Measurements from ENCODE around the gene FHIT. TPM values are rescaled to one million over a fixed set of nuclear protein-coding genes. Genes with fewer than 3 reads are reported as not detected.

Gene FHIT
- total RNA-seq, 1 donor = 2.2 TPM

DNA sequence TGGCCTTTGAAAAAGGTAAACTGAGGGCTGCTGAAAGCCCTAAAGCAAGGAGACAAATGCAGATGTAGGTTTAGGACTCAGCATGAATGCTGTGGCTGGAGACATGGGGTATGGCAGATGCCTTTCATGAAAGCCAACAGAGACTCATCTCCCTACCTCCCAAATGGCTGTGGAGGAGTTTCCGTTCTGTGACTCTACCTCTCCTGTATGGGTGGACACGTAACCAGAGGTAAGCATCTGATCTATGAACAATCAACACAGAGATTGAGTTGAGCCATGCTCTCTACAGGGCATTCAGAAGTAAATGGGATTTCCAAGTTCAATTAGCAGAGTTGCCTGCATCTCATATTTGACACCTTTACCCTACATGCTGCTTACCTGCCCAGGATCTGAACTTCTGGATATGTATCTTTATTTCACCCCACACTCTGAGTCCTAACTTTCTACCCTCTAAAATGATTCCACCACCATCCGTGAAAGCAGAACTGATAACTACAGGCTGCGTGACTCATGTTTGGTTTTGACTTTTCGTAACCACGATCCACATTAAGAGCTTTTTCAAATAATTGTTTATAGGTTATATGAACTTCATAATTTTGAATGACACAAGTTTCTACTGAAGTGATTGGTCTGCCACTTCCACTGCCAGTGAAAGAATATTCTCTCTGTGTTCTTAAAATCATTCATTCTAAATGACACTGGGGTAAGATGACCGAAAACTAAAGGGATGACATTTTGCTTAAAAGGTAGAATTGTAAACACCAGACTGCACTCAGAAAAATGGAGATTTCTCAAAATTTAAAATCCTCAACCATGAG is 1058.7 kb downstream of the FHIT start:
- TF ChIP-seq, protein P1, sequence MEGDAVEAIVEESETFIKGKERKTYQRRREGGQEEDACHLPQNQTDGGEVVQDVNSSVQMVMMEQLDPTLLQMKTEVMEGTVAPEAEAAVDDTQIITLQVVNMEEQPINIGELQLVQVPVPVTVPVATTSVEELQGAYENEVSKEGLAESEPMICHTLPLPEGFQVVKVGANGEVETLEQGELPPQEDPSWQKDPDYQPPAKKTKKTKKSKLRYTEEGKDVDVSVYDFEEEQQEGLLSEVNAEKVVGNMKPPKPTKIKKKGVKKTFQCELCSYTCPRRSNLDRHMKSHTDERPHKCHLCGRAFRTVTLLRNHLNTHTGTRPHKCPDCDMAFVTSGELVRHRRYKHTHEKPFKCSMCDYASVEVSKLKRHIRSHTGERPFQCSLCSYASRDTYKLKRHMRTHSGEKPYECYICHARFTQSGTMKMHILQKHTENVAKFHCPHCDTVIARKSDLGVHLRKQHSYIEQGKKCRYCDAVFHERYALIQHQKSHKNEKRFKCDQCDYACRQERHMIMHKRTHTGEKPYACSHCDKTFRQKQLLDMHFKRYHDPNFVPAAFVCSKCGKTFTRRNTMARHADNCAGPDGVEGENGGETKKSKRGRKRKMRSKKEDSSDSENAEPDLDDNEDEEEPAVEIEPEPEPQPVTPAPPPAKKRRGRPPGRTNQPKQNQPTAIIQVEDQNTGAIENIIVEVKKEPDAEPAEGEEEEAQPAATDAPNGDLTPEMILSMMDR (IDR thresholded peaks at IDR 0.05; ENCODE audit: insufficient read depth, low read depth, low read length) = no peak
- H3K4me3 ChIP-seq (ENCODE audit: low read depth, low read length) = no peak overlapping the region
- DNase-seq (ENCODE audit: low read depth) = no peak

DNA sequence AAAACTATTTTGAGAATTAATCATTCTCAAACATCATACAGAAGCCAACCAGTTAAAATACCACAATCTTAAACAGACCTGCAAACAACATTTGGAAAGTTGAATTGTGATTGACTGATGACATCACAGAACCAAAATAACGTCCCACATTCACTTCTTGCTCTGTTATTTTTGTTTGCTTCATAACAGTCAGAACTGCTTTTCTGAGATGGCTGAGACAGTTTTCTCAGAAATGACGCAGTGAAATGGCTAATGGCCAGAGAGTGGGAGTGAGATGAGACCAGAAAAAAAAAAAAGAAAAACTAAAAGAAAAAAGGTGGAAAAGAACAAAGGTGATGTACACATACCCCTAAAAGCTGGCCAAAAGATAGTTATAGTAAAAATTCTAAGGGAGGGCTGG is 1061.2 kb downstream of the FHIT start:
- no peak for DNase-seq (ENCODE audit: low read depth)
- TF ChIP-seq, protein P1 (IDR thresholded peaks at IDR 0.05; ENCODE audit: insufficient read depth, low read depth, low read length) = no peak

DNA sequence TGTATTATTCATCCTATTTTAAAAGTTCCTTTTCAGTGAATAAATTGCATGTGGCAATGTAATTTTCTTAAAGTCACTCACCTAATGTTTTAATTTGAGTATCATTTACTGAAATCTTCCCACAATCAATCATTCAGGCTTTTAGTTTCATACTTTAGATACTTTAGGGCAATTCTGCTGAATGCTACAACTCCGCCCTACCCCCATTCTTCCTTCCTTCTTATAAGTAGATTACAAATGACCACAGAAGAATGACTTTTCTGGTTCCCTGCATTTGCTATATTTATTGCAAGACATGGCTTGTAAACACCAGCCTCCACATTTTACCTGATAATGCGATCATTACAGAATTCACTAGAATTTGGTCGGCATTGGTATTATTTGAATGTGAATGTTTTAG is 1061.9 kb downstream of the FHIT start:
- DNase-seq (ENCODE audit: low read depth) = no peak
- TF ChIP-seq, protein P1 (IDR thresholded peaks at IDR 0.05; ENCODE audit: insufficient read depth, low read depth, low read length) = no peak
- H3K4me3 ChIP-seq (ENCODE audit: low read depth, low read length) = no peak overlapping the region

More for the DNA sequence above, 1061.2 kb downstream of the FHIT start:
- no peak overlapping the region for H3K4me3 ChIP-seq (ENCODE audit: low read depth, low read length)

DNA sequence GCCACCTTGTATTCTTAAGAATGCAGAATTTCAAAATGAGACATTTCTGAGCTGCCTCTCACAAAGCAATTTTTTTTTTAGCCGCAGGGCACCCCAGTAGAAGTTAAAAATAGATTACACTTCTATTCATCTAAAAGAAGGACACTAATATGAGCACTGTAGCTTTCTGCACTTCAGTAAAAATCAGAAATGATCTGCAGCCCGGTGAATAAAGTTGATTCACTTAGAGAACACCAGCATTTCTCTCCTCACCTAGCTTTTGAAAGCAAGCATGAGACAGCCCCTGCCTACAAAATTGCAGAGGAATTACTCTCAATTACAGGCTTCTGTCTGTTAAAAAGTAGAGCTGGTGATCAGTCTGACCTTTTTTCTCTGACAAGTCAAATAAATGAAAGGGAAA is 1062.4 kb downstream of the FHIT start:
- TF ChIP-seq, protein P1 (IDR thresholded peaks at IDR 0.05; ENCODE audit: insufficient read depth, low read depth, low read length) = no peak
- no peak overlapping the region for H3K4me3 ChIP-seq (ENCODE audit: low read depth, low read length)
- no peak for DNase-seq (ENCODE audit: low read depth)

DNA sequence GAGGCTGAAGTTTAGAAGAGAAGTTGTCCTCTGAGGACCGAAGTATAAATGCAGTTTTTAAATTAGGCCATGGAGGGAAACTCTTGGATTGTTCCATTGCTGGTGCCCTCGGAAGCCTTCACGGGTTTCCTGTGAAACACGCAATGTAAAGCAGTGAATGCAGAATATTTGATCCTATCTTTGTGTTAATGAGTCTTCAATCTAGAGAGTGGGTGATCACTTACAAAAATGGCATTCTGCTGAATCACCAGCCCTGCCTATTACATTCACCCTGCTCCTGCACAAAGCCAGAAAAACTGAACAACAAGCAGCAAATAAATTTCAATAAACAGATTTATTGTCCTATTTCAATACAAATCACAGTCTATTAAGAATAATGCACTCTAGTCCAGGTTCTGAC is 1063.9 kb downstream of the FHIT start:
- TF ChIP-seq, protein P1 (IDR thresholded peaks at IDR 0.05; ENCODE audit: insufficient read depth, low read depth, low read length) = no peak
- DNase-seq (ENCODE audit: low read depth) = no peak

DNA sequence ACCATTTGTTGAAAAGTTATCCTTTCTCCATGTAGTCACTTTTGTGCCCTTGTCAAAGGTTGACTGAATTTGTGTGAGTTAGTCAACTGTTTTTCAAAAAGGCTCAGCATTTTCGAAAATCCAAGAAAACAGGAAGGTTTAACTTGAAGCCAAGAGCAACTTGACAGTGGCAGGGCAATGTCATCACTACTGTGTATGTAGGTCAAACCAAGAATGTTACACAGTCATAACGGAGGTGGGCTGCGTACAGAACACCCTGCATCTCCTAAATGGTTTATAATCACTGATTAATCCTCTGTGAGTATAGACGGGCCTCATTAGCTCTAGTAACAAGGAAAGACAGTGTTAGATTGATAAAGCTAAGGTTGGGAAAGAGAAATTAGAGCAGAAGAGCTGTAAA is 1064.9 kb downstream of the FHIT start:
- no peak overlapping the region for H3K4me3 ChIP-seq (ENCODE audit: low read depth, low read length)
- no peak for DNase-seq (ENCODE audit: low read depth)
- TF ChIP-seq, protein P1 (IDR thresholded peaks at IDR 0.05; ENCODE audit: insufficient read depth, low read depth, low read length) = no peak

More for the DNA sequence above, 1063.9 kb downstream of the FHIT start:
- H3K4me3 ChIP-seq (ENCODE audit: low read depth, low read length) = no peak overlapping the region

Data from fibroblast of villous mesenchyme (primary cell).